ENCODE data around the gene KREMEN1. TPM values are rescaled to one million over a fixed set of nuclear protein-coding genes. Genes with fewer than 3 reads are reported as not detected.

The KREMEN1 gene
- total and polyA plus RNA-seq, 7 donors = 7.7 to 68.2 (median 17.5) TPM

DNA sequence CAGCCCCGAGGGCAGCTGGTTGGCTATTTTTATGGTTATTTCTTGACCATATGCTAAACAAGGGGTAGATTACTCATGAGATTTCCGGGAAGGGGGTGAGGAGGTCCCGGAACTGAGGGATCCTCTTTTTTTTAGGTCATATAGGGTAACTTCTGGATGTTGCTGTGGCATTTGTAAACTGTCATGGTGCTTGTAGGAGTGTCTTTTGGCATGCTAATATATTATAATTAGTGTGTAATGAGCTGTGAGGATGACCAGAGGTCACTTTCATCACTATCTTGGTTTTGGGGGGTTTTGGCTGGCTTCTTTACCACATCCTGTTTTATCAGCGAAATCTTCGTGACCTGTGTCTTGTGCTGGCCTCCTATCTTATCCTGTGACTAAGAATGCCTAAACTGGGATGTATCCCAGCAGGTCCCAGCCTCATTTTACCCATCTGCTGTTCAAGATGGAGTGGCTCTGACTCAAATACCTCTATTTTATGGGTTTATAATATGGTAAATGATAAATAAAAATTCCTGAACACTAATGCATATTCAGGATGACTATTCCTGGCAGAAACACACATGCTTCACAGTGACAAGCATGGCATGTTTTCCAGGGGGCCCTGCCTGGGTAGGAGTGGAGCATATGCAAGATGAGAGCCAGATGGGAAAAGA, 11.2 kb downstream of the KREMEN1 start:
- no peaks in the 10 kb centered on the region for H3K36me3 ChIP-seq (ENCODE audit: insufficient read depth in 1 of 2, low read depth in 1 of 2)
- ATAC-seq (no peak), DNase-seq (no peak)
- H3K4me1 ChIP-seq = peaks cover 4% of the 10 kb centered on the region
- H3K9me3 ChIP-seq = no peaks in the 10 kb centered on the region
- 44 to 53% (median 50%) methylated on average over 5 of the region's 5 CpGs for WGBS, 3 donors
- no peaks in the 10 kb centered on the region for H3K27me3 ChIP-seq (ENCODE audit: insufficient read depth in 3 of 3, low read length in 2 of 3)
- TF ChIP-seq, protein P1, sequence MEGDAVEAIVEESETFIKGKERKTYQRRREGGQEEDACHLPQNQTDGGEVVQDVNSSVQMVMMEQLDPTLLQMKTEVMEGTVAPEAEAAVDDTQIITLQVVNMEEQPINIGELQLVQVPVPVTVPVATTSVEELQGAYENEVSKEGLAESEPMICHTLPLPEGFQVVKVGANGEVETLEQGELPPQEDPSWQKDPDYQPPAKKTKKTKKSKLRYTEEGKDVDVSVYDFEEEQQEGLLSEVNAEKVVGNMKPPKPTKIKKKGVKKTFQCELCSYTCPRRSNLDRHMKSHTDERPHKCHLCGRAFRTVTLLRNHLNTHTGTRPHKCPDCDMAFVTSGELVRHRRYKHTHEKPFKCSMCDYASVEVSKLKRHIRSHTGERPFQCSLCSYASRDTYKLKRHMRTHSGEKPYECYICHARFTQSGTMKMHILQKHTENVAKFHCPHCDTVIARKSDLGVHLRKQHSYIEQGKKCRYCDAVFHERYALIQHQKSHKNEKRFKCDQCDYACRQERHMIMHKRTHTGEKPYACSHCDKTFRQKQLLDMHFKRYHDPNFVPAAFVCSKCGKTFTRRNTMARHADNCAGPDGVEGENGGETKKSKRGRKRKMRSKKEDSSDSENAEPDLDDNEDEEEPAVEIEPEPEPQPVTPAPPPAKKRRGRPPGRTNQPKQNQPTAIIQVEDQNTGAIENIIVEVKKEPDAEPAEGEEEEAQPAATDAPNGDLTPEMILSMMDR (IDR thresholded peaks at IDR 0.05) = no peak
- no peak overlapping the region for H3K4me3 ChIP-seq
- intact Hi-C loops (cut with DNase I) = no loop called here
- H3K27ac ChIP-seq = no peak overlapping the region

DNA sequence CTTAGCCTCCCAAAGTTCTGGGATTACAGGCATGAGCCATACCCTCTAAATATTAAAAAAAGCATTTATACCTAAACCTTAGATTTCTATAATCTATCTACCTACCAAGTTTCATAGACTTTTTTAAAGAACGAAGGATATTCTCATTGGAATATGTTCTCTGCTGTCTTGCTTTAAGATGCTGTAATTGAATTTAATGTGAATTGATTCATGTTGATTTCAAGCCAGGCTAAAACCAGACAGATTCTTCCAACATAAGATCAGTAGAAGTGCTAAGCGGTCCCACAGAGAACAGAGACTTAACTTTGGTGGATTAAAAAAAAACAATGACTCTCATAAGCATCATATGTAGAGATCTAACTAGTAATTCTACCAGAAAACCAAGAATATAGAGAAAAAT, 14.2 kb downstream of the KREMEN1 start:
- intact Hi-C loops (cut with DNase I) = no loop called here
- Histone ChIP-seq H3K9me3 (no peaks in the 10 kb centered on the region), H3K4me1 (peaks cover 3% of the 10 kb centered on the region), H3K27ac (no peak overlapping the region), H3K4me3 (no peak overlapping the region), H3K27me3 (ENCODE audit: insufficient read depth in 3 of 3, low read length in 2 of 3) (no peaks in the 10 kb centered on the region), H3K36me3 (ENCODE audit: insufficient read depth in 1 of 2, low read depth in 1 of 2) (no peaks in the 10 kb centered on the region)
- TF ChIP-seq, protein P1 (IDR thresholded peaks at IDR 0.05) = no peak
- WGBS, 3 donors = 88 to 92% (median 90%) methylated on average over 2 of the region's 2 CpGs
- no peak for ATAC-seq
- no peak for DNase-seq

DNA sequence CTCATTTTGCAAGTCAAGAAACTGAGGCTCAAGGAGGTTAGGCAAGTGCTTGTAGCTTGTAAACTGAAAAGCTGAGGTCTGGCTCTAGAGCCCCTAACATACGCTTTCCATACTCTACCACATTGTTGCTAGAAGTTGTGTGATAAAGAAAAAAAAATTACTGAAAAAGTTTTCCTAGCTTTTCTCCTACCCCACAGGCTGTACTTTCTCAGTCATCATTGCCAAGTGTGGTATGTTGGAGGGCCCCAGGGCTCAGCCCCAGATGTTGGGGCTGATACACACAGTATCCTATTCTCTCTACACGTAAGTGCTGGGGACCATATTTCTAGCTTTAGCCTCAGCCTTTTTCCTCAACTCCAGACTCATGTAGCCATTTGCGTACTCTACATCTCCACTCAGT, 16.0 kb downstream of the KREMEN1 start:
- TF ChIP-seq, protein P1 (IDR thresholded peaks at IDR 0.05) = no peak
- Histone ChIP-seq H3K27me3 (ENCODE audit: insufficient read depth in 3 of 3, low read length in 2 of 3) (no peaks in the 10 kb centered on the region), H3K36me3 (ENCODE audit: insufficient read depth in 1 of 2, low read depth in 1 of 2) (no peaks in the 10 kb centered on the region), H3K4me1 (peaks cover 10% of the 10 kb centered on the region), H3K9me3 (no peaks in the 10 kb centered on the region), H3K4me3 (no peak overlapping the region), H3K27ac (no peak overlapping the region)
- intact Hi-C loops (cut with DNase I) = no loop called here
- no peak for DNase-seq
- WGBS, 3 donors = 90 to 95% (median 93%) methylated on average over 3 of the region's 3 CpGs
- no peak for ATAC-seq

DNA sequence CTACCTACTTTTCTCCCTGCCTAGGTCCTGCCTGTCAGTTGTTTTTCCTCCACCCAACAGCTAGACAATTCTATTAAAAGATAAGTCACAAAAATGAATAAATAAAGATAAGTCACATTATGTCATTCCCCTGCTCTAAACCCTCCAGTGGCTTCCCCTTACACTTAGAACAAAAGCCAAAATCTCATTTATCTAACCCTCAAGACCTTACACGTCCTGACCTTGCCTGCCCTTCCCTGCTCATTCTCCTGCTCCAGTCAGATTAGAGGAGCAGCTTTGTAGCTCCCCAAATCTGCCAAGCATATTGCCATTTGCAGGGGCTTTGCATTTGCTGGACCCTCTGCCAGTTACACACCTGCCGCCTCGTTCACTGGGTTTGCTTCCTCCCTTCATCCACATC, 16.7 kb downstream of the KREMEN1 start:
- no peak overlapping the region for H3K27ac ChIP-seq
- intact Hi-C loops (cut with DNase I) = no loop called here
- no peaks in the 10 kb centered on the region for H3K9me3 ChIP-seq
- no peaks in the 10 kb centered on the region for H3K27me3 ChIP-seq (ENCODE audit: insufficient read depth in 3 of 3, low read length in 2 of 3)
- H3K4me3 ChIP-seq = no peak overlapping the region
- DNase-seq (no peak), ATAC-seq (no peak)
- TF ChIP-seq, protein P1 (IDR thresholded peaks at IDR 0.05) = no peak
- 56 to 58% (median 57%) methylated on average over 3 of the region's 3 CpGs for WGBS, 3 donors
- peaks cover 10% of the 10 kb centered on the region for H3K4me1 ChIP-seq
- no peaks in the 10 kb centered on the region for H3K36me3 ChIP-seq (ENCODE audit: insufficient read depth in 1 of 2, low read depth in 1 of 2)

DNA sequence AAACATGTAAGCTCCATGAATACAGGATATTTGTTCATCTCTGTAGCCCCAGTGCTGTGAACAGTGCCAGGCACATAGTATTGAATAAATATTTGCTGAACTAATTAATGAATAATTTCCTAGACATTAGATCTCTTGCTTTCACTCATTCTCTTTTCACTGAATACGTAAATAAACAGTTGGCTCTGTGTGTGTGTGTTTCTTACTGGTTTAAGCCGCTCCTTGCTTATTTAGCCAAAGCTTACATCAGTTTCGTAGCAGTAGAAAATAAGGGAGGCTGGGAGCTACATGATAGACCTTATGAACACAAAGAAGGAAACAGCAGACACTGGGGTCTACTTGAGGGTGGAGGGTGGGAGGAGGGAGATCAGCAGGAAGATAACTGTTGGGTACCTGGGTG, 17.2 kb downstream of the KREMEN1 start:
- peaks cover 10% of the 10 kb centered on the region for H3K4me1 ChIP-seq
- H3K36me3 ChIP-seq (ENCODE audit: insufficient read depth in 1 of 2, low read depth in 1 of 2) = no peaks in the 10 kb centered on the region
- TF ChIP-seq, protein P1 (IDR thresholded peaks at IDR 0.05) = no peak
- intact Hi-C loops (cut with DNase I) = loop anchor here in 1 of 2 donors (5.0 kb wide), 1 partner anchor 62 kb away; no protein-coding TSS in a partner anchor
- no peak overlapping the region for H3K27ac ChIP-seq
- H3K4me3 ChIP-seq = no peak overlapping the region
- H3K9me3 ChIP-seq = no peaks in the 10 kb centered on the region
- no peaks in the 10 kb centered on the region for H3K27me3 ChIP-seq (ENCODE audit: insufficient read depth in 3 of 3, low read length in 2 of 3)
- 81 to 91% (median 83%) methylated on average over 3 of the region's 3 CpGs for WGBS, 3 donors
- ATAC-seq (no peak), DNase-seq (no peak)
